Testis (tissue), 3 donors: ENCODE measurements around the gene NEURL1B. TPM values are rescaled to one million over a fixed set of nuclear protein-coding genes. Genes with fewer than 3 reads are reported as not detected.
A peak's percentile ranks its signal among the peaks of the same experiment; 100 is the strongest.

Source experiments
- DNase-seq: peaks from one replicate; pipeline ENCODE4 v3.0.0-alpha.2; 2019
- H3K27ac ChIP-seq, 2 donors: fragments of 200-600 bp; sonication (generic); one replicate each; pipeline ENCODE4 v1.5.1; 2019
- H3K27me3 ChIP-seq: fragments of 200-600 bp; sonication (generic); one replicate; pipeline ENCODE4 v1.5.1; 2019
- H3K36me3 ChIP-seq: fragments of 200-600 bp; sonication (generic); one replicate; pipeline ENCODE4 v1.5.1; 2017; ENCODE audit warnings: low read depth; ENCODE audit errors: missing control alignments
- H3K4me1 ChIP-seq: fragments of 200-600 bp; sonication (generic); one replicate; pipeline ENCODE4 v1.5.1; 2019
- H3K4me3 ChIP-seq, 2 donors: fragments of 200-600 bp; sonication (generic); one replicate each; pipeline ENCODE4 v1.5.1; 2017 to 2019
- H3K9me3 ChIP-seq: fragments of 200-600 bp; sonication (generic); one replicate; pipeline ENCODE4 v1.5.1; 2017
- POLR2A ChIP-seq: fragments of 450-650 bp; IDR thresholded peaks from one replicate; pipeline ENCODE4 v1.6.1; 2017; ENCODE audit warnings: antibody characterized with exemption, mild to moderate bottlenecking, moderate library complexity
- WGBS, 2 donors: methylation state at CpG; one replicate each; pipeline ENCODE4 v1.1.5; 2018; 5-methylcytosine and 5-hydroxymethylcytosine counted together
- intact Hi-C: fragments of 100-400 bp; cut with DNase I; formaldehyde crosslinking; loops from one replicate; pipeline ENCODE4 v1.15.1; 2023; ENCODE audit warnings: low total_unique reads
- polyA plus RNA-seq: library from polyadenylated mRNA; stranded (reverse); fragments of 350-450 nt; fragmentation: Illumina TruSeq; extraction: RNeasy Lipid Tissue Mini Kit (QIAGEN cat#74804); gene quantifications from one replicate; pipeline ENCODE4 v1.2.3, GENCODE V29; 2014; ENCODE audit warnings: low read depth, low replicate concordance; ENCODE audit not compliant: insufficient read depth
- total RNA-seq, 2 donors: library from RNA; depleted of rRNA; stranded (reverse); fragments of >200 nt; gene quantifications; one replicate each; pipeline ENCODE4 v1.2.3, GENCODE V29; 2016
- TF ChIP-seq, protein P1 (sequence below), 3 experiments: fragments of 450-650 bp in 2 of 3; fragments of 200-600 bp in 1 of 3; sonication (generic) in 1 of 3; IDR thresholded peaks; one replicate each; pipeline ENCODE4 v1.5.1; 2016 to 2019; ENCODE audit warnings: antibody characterized with exemption in 3 of 3, mild to moderate bottlenecking in 2 of 3, moderate library complexity in 1 of 3

The NEURL1B gene
- total and polyA plus RNA-seq, 3 donors from 2014 or later: 15.8 to 18.1 (median 17.1) TPM

DNA sequence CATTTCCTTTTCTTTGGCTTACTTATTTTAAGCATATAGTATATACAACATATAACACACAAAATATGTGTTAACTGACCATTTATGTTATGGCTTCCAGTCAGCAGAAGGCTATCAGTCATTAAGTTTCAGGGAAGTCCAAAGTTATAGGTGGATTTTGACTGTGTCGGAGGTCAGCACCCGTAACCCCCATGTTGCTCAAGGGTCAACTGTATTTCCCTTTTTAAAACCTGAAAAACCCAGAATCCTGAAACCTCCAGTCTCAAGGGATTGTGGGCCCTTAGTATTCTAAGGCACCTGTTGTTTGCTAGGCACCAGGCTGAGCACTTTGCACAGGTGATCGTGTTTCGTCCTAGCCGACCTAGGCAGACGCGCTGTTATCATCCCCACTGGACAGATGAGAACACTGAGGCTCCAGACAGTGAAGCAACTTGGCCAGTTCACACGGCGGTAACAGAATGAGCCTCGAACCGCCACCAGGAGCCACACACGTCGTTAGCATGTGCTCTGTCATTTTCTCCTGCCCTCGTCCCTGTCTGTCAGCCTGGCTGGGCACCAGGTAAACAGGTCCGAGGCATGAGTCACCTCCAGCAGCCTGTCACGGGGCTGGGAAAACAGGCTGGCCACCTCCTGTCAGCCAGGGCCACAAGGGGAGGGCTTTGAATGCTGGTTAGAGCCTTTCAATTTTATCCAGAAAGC lies 90.1 kb downstream of the NEURL1B start:
- H3K9me3 ChIP-seq: no peaks in the 10 kb centered on the region
- no peak overlapping the region for H3K4me3 ChIP-seq
- H3K36me3 ChIP-seq: no peaks in the 10 kb centered on the region
- no peak for DNase-seq
- intact Hi-C loops: no loop called here
- no peak overlapping the region for H3K27ac ChIP-seq
- 89% methylated on average over 16 of the region's 16 CpGs for WGBS, 2 donors
- H3K27me3 ChIP-seq: no peaks in the 10 kb centered on the region
- H3K4me1 ChIP-seq: peaks cover 17% of the 10 kb centered on the region
- TF ChIP-seq, protein P1, sequence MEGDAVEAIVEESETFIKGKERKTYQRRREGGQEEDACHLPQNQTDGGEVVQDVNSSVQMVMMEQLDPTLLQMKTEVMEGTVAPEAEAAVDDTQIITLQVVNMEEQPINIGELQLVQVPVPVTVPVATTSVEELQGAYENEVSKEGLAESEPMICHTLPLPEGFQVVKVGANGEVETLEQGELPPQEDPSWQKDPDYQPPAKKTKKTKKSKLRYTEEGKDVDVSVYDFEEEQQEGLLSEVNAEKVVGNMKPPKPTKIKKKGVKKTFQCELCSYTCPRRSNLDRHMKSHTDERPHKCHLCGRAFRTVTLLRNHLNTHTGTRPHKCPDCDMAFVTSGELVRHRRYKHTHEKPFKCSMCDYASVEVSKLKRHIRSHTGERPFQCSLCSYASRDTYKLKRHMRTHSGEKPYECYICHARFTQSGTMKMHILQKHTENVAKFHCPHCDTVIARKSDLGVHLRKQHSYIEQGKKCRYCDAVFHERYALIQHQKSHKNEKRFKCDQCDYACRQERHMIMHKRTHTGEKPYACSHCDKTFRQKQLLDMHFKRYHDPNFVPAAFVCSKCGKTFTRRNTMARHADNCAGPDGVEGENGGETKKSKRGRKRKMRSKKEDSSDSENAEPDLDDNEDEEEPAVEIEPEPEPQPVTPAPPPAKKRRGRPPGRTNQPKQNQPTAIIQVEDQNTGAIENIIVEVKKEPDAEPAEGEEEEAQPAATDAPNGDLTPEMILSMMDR (IDR thresholded peaks at IDR 0.05): no peak
- no peak for TF ChIP-seq POLR2A

GRCh38 chr5:172731680-172732074 lies 90.6 kb downstream of the NEURL1B start:
- Histone ChIP-seq H3K9me3 (no peaks in the 10 kb centered on the region), H3K27ac (no peak overlapping the region), H3K27me3 (no peaks in the 10 kb centered on the region), H3K4me3 (no peak overlapping the region), H3K36me3 (no peaks in the 10 kb centered on the region), H3K4me1 (peaks cover 17% of the 10 kb centered on the region)
- WGBS, 2 donors: 84 to 88% methylated on average over 8 to 9 of the region's 9 CpGs
- TF ChIP-seq POLR2A: no peak
- TF ChIP-seq, protein P1 (IDR thresholded peaks at IDR 0.05): no peak
- DNase-seq: no peak
- intact Hi-C loops: no loop called here

- Histone ChIP-seq H3K4me1 (peaks cover 17% of the 10 kb centered on the region), H3K9me3 (no peaks in the 10 kb centered on the region), H3K36me3 (no peaks in the 10 kb centered on the region), H3K27ac (peak overlapping the region; percentile 73 to 86), H3K27me3 (no peaks in the 10 kb centered on the region), H3K4me3 (no peak overlapping the region)
- DNase-seq: no peak
- WGBS, 2 donors: 85 to 98% methylated on average over 6 to 14 of the region's 14 CpGs
- intact Hi-C loops: no loop called here
- TF ChIP-seq POLR2A: no peak
- TF ChIP-seq, protein P1 (IDR thresholded peaks at IDR 0.05): no peak
Observed at GRCh38 chr5:172732201-172732865, 91.3 kb downstream of the NEURL1B start.

DNA sequence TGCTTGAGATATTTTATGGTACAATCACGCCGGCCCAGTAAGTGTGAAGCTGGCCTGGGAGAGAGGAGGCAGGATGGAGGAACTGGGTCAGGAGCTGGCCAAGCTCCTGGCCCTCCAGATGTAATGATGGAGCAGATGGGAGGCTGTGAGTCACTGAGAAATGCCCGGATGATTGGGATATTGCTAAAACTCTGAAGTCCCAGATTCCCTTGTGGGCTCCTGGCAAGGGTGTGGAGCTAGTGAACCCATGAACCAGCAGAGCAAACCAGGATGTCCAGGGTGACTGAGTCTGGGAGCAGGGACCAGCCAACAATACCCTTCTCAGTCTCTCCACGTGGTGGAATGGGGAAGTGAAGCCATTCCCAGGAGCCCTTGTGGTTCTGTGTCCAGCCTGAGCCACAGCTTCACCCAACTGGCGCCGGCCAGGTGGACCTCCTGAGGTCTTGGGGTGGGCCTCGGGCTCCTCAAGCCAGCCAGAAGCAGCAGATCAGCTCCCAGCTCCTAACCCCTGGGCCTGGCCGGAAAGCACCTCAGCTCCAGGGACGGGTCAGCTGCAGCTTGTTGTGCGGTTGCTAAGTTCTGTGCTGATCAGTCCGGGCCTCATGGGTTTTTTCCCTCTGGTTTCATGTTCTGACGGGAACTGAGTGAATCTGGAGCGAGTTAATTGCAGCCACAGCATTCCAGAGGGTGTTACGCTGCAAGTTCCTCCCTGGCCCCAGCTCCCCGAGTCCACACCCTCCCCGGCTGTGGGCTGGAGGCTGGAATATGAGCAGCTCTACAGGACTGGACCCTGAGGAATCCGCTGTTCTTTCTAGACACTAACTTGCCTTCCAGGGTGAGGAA lies 92.3 kb downstream of the NEURL1B start:
- 53 to 73% methylated on average over 10 to 17 of the region's 17 CpGs for WGBS, 2 donors
- intact Hi-C loops: no loop called here
- TF ChIP-seq, protein P1 (IDR thresholded peaks at IDR 0.05): peak in 1 of 3 experiments; percentile 8
- TF ChIP-seq POLR2A: no peak
- H3K36me3 ChIP-seq: no peaks in the 10 kb centered on the region
- peak; percentile 86 for DNase-seq
- peaks cover 17% of the 10 kb centered on the region for H3K4me1 ChIP-seq
- no peaks in the 10 kb centered on the region for H3K9me3 ChIP-seq
- H3K27me3 ChIP-seq: no peaks in the 10 kb centered on the region
- peak overlapping the region; percentile 73 to 86 for H3K27ac ChIP-seq
- H3K4me3 ChIP-seq: no peak overlapping the region
